ENCODE measurements around the gene EHMT1. TPM values are rescaled to one million over a fixed set of nuclear protein-coding genes. Genes with fewer than 3 reads are reported as not detected.
"Not testable (repeated sequence)": the region's sequence is repeated elsewhere in the genome, so short reads cannot be mapped to it uniquely, and the experiment has no call there.

EHMT1 gene
- total RNA-seq, 1 donor from 2014 or later: 52.3 TPM

DNA sequence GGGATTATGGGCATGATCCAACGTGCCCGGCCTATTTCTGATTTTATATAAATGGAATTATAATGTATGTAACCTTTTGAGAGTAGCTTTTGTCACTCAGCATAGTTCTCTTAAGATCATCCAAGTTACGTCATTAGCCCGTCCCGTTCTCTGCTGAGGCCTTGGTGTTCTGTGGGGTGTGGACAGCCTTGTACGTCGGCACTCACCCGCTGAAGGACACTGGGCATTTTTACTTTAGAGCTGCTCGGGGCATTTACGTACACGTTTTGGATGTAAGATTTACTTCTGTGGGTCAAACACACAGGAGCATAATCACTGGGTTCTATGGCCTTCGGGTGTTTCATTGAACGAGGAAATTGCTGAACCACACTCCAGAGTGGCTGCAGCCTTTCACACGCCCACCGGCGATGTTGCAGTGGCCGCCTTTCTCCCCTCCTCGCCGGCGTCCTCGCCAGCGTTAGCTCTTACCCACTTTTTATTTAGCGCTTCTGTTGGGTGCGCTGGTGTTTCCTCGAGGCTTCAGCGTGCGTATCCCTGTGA, 101.8 kb downstream of the EHMT1 start:
- DNase-seq: no peak

DNA sequence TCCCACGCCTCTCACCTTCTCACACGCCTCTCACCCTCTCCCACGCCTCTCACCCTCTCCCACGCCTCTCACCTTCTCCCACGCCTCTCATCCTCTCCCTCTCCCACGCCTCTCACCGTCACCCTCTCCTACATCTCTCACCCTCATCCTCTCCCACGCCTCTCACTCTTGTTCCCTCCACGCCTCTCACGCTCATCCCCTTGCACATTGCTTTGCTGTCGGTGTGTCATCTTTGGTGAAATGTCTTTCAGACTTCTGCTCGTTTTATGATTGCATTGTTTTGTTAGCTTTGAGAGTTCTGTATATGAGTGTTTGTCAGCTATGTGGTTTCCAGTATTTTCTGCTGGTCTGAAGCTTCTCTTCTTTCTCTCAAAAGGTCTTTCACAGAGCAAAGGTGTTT, 102.7 kb downstream of the EHMT1 start:
- no peak for DNase-seq

DNA sequence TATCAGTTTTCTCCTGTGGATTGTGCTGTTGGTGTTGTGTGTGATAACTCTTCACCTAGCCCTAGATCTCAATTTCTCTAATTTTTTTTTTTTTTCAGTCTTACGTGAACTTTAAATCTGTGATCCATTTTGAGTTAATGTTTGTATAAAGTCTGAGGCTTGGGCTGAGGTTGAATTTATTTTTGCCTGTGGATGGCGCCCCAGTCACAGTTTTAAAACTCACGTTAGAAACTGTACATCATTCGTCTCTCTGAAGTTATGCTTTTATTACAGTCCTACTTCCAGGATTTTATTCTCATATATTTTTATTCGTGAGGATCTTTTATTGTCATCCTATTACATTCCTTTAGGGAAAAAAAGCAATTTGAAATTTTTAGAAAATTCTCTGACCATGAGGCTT, 103.1 kb downstream of the EHMT1 start:
- no peak for DNase-seq

DNA sequence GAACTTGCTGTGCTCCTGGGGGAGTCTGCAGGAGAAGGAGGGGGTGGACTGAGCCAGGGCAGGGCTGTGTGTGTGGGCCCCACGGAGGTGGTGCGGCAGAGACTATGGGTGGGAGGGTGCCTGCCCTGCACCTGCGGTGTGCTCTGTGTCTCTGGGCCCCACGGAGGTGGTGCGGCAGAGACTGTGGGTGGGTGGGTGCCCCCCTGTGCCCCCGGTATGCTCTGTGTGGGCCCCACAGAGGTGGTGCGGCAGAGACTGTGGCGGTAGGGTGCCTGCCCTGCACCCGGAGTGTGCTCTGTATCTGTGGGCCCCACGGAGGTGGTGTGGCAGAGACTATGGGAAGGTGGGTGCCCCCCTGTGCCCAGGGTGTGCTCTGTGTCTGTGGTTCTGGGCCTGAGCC, 103.7 kb downstream of the EHMT1 start:
- no peak for DNase-seq

DNA sequence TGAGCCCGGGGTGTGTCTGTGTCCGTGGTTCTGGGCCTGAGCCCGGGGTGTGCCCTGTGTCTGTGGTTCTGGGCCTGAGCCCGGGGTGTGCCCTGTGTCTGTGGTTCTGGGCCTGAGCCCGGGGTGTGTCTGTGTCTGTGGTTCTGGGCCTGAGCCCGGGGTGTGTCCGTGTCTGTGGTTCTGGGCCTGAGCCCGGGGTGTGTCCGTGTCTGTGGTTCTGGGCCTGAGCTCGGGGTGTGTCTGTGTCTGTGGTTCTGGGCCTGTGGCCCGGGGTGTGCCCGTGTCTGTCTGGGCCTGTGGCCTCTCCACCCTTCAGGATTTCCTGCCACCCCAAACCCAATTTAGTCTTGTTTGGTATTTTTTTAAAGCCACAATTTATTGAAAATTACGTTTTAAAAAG, 104.6 kb downstream of the EHMT1 start:
- DNase-seq: not testable (repeated sequence)

DNA sequence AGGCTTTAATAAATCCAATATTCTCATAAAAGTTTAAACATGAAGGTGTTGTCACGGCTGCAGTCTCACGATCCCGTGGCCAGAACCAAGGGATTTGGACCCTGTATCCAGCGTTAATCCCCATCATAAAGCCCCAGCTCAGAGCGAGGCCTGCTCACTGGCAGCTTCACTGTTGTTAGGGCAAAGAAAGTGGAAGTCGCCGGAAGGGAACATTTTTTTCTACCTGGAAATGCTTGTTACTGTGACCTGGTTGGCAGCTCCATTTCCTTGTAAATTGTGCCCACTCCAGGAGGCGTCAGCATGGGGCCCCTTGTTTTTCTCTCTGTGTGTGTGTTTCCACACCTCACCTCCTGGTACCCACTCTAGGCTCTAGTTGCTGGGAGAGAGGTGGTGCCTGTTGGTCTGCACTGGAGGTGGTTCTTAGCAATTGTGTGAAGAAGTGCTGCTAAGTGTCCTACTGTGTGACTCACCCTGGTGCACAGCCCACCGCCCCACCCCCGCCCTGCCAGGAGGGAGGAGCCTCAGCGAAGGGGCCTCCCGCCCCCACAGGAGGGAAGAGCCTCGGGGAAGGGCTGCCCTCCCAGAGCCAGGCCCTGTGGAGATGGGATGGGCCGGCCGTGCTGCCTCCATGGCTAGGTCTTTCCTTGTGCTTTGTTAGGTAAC, 105.1 kb downstream of the EHMT1 start:
- DNase-seq: no peak

DNA sequence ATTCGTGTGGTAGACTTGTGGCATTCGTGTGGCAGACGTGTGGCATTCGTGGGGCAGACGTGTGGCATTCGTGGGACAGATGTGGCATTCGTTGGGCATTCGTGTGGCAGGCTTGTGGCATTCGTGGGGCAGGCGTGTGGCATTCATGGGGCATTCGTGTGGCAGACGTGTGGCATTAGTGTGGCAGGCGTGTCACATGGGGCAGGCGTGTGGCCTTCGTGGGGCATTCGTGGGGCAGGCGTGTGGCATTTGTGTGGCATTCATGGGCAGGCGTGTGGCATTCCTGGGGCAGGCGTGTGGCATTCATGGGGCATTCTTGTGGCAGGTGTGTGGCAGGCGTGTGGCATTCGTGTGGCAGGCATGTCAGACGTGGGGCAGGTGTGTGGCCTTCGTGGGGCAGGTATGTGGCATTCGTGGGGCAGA, 106.0 kb downstream of the EHMT1 start:
- DNase-seq: no peak

DNA sequence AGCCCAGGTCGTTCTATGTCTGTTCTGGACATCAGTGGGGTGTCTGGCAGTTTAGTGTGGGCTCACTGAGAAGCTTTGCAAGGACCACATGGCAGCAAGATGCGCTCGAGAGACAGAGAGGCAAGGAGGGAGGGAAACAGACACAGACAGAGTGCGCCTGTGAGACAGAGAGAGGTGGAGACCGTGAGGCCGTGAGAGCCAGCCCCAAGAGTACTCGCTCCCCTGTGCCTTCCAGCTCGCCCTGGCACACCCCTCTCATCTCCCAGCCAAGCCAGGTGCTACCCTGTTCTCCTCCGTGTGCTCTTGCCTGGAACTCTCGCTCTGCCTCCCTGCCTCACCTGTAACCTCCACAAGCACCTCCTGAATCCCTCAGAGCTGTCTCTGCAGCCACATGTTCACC, 106.8 kb downstream of the EHMT1 start:
- no peak for DNase-seq

DNA sequence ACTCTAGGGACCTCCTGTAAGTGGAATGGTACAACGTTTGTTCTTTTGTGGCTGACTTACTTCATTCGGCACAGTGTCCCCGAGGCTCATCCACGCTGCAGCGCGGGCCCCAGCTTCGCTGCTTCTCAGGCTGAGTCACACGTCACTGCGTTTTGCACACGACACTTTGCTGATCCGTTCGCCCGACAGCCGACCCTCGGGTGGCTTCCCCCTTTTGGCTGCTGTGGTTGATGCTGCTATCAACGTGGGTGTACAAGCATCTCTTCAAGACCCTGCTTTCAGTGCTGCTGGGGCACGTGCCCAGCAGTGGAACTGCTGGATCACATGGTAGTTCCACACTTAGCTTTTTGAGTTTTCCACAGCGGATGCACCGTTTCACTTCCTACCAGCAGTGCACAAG, 107.5 kb downstream of the EHMT1 start:
- not testable (repeated sequence) for DNase-seq

DNA sequence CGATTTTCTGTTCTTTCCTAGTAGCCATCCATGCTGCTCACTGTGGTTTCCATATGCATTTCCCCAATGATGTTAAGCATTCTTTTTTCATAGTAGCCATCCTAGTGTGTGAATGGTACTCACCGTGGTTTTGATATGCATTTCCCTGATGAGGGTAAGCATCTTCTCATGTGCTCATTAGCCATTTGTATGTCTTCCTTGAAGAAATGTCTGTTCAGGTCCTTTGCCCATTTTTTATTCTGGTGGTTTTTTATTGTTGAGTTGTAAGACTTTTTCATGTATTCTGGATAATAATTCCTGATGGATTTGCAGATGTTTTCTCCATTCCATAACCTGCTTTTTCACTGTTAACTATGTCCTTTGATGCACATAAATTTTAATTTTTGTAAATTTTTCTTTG, 108.0 kb downstream of the EHMT1 start:
- no peak for DNase-seq

DNA sequence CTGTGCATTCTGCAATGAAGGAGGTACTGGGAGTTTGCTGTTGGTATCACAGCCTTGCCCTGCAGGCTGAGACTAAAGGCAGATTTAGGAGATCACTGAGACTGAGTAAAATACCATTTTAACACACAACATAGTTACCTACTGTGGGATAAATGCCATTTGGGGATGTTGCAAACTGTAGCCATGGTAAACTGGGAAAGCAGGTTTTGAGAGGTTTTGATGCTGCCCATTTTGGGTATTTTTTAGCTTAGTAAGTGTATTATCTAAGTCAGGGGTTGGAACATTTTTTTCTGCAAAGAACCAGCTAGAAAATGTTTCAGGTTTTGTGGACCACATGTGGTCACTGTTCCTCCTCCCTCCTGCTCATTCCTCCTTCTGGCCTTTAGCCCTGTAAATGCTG, 108.9 kb downstream of the EHMT1 start:
- DNase-seq: no peak

DNA sequence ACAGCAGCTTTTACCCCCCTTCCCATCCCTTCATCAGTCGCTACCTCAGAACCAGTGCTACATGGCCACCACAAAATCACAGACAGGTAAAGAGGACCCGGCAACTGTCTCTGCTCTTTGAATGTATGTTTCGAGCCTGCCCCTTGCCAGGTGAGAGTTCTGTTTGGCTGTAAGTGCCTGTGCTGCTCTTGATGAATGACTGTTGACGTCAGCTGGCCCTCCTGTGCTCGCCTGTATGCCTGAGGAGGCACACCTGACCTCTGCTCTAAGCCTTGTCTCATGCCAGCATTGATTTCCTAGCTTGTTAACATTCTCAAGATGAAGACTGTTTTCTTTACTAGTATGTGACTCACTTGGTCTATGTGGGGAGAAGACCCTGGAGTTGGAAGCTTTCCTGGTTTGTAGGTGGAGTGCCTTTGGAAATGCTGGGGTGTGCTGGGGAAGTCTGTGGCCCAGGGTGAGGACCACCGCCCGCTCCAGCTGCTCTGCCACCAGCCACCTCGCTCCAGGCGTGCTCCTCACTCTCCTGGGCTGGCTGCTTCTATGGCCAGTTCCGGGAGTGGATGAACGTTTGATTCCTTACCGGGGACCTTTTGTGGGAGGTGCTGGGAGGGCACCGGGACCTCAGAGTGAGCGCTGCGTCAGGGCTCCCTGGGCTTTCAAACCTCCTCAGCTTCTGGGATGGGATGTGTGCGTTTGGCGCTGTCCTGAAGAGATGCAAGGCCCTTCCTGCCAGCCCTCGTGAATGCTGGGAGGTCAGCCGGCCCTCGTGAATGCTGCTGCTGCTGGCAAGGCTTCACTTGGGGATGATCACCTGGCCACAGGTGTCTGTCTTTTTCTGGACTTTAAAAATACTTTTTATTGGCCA, 109.9 kb downstream of the EHMT1 start:
- DNase-seq: no peak

DNA sequence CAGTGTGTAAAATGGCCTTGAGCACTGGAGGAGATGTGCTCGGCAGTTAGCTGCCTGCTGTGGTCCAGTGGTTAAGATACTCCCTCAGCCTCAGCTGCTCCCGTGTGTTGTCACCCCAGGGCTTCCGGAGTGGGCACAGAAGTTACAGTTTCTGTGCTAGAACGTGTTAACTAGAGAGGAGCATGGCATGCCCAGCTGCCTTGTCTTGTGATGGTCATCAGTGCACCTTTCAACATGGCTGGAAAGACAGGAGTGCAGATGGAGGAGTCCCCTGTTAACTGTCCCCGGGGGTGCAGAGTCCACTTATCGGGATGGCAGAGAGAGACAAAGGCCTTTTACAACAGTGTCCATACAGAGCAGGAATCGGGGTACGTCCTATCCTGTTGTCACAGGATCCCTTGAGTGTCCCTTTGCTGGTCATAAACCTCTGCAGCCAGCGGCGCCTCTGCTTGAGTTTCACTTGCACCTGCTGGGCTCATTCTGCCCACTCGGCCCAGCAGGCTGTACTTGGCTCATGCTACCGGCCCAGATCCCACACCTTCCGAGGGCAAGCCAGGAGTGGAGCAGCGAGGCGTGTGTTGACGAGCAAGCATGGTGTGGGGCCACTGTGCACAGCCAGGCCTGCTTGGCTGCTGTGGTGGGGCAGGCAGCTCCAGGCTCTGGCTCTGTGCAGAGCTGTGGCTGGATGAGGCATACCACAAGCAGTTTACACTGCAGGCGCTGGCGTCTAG, 112.6 kb downstream of the EHMT1 start:
- no peak for DNase-seq

DNA sequence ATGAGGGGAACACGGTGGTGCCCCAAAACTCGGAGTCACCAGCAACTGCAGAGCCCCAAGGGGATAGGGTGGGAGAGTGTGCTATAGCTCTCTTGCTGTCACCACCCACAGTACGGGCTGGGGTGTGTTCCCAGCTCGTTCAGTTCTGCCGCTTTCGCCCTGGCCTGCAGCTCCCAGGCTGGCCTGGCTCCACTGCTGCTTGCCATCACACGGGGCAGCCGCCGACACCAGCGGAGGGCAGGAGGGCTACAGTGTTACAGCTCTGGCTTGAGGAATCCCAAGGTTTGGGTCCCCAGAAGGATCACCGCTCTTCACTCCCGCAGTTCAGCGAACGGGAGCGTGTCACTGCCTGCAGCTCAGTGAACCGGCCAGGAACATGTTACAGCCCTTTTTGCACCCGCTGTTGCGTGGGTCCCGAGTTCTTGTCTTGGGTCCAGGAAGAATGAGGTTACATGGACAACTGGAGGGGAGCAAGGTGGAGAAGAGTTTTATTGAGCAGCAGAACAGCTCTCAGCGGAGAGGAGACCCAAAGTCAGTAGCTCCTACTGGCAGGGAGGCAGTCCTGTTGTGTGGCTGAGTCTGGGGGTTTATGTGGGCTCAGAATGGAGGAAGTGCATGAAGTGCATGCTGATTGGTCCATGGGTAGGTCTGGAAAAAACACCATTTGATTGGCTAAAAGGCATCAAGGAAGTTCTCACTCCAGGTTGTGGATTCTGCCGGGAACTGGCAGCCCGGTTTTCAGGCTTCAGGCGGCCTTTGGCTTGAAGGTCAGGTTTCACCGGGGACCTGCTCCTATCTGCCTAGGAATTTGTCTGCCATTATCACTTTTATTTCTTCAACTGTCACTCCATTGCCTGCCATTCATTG, 113.4 kb downstream of the EHMT1 start:
- no peak for DNase-seq

DNA sequence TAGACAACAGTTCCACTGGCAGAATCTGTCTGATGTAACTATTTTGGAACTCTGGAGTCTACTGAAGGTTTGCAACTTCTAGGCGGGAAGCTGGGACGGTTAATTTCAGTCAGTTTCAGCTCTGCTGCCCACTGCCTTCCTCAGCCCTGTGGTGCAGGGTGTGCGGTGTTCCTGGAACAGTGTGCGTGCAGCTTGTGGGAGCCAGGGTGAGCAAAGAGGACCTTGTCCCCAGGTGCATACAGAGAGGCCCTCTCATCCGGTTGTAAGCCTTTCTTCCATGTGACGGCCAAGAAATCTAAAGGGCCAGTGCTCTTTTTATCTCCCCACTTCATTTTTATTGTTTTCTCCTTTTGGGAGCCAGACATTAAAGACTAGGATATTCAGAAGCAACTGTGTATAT, 114.6 kb downstream of the EHMT1 start:
- no peak for DNase-seq

DNA sequence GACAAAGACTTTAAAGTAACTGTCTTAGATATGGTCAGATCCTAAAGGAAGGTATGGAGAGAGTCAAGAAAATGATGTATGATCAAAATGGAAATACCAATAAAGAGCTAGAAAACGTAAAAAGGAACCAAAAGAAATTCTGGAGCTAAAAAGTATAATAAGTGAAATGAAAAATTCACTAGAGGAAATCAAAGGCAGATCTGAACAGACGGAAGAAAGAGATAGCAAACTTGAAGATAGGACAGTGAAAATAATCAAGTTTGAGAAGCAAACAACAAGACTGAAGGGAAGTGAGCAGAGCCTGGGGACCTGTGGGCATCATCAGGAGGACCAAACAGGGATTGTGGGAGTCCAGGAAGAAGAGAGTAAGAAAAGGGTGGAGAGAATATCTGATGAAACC, 115.4 kb downstream of the EHMT1 start:
- DNase-seq: no peak

DNA sequence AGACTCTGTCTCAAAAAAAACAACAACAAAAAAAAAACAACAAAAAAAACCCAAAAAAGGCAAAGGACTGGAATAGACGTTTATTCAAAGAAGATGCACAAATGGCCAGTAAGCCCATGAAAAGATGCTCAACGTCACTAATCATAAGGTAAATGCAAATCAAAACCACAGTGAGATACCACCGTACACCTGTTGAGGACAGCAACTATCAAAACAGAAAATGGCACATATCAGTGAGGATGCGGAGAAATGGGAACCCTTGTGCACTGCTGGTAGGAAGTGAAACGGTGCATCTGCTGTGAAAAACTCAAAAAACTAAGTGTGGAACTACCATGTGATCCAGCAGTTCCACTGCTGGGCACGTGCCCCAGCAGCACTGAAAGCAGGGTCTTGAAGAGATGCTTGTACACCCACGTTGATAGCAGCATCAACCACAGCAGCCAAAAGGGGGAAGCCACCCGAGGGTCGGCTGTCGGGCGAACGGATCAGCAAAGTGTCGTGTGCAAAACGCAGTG, 119.4 kb downstream of the EHMT1 start:
- not testable (repeated sequence) for DNase-seq

DNA sequence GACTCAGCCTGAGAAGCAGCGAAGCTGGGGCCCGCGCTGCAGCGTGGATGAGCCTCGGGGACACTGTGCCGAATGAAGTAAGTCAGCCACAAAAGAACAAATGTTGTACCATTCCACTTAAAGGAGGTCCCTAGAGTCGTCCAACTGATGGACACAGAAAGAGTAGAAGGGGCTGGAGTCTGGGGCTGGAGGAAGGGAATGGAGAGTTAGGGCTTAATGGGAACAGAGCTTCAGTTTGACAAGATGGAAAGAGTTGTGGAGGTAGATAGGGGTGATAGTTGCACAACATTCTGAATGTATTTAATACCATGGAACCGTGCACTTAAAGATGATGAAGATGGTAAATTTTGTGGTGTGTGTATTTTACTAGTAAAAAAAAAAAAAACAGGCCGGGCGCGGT, 119.9 kb downstream of the EHMT1 start:
- DNase-seq: no peak

DNA sequence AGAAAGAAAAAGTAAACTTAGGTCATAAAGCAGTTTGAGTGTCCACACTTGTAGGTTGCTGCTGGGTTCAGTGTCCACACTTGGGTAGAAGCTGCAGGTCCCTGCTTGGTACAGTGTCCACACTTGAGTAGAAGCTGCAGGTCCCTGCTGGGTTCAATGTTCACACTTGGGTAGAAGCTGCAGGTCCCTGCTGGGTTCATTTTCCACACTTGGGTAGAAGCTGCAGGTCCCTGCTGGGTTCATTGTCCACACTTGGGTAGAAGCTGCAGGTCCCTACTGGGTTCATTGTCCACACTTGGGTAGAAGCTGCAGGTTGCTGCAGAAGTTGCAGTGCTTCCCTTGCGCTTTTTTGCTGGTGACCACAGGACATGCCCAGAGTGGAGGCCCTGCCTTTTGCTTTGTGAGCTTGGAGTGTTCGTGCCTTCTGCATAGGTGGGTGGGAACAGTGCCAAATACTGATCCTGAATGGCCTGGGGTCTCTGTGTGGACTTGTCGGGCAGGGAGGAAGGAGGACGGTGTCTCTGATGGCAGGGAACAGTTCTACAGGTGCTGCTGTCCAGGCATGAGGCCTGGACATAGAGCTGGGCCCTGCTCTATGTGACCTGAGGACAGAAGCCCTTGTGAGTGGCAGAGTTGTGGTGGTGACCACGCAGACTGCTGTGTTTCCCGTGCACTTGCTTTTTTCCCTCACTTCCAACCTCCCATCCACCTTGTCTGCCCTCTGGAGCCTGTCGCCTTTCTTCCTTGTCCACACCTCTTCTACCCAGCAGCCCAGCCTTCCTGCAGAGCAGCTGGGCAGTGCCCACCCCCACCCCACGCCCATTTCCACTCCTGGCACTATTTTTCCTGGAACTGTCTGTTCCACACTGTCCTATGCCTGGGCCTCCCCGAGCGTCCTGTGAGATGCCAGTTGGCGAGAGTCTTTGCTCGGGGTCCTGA, 120.8 kb downstream of the EHMT1 start:
- DNase-seq: no peak

DNA sequence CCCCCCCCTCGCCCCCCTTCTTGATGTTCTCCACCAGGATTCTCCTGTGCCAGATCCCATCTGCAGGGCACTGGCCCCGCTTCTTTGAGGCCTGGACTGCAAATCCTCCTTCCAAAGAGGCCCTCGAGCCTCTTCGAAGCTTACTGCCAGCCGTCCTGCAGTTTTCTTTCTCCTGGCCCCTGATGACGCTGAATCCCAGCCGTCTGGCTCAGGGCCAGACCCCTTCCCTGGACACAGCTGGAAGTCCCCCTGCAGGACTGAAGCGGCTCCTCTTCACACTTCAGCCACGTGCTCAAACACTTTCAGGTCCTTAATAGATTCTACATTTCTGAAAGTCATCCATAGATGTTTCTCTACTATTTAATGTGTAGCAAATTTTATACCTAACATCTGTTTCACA, 121.5 kb downstream of the EHMT1 start:
- no peak for DNase-seq

DNA sequence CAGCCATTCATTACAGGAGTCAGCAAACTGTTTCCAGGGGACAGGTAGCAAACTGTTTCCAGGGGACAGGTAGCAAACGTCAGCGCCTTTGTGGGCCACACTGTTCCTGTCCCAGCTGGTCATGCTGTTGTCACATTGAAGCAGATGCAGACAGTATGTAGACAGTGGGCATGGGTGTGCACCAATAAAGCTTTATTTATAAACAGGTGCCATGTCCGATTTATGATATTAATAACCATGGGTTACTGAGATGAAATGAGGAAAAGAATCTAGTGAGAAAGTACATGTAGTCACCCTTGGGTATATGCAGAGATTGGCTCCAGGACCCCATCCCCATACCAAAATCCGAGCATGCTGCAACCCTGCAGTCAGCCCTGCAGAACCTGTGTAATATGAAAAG, 122.5 kb downstream of the EHMT1 start:
- DNase-seq: no peak
